Hematopoietic multipotent progenitor cell treated with erythropoietin and hydrocortisone succinate and interleukin-3 and kit ligand, for 6 days (in vitro differentiated cells): ENCODE measurements around the gene SNRK.

ENCODE experiments used
- DNase-seq: peaks from one replicate; pipeline ENCODE4 v3.0.0-alpha.2; 2015

SNRK gene

GRCh38 chr3:43279082-43279481 lies 7.3 kb upstream of the SNRK start:
- no peak for DNase-seq

GRCh38 chr3:43279532-43279931 lies 6.8 kb upstream of the SNRK start:
- DNase-seq = no peak

- DNase-seq = no peak
Measured at GRCh38 chr3:43281020-43281419, 5.3 kb upstream of the SNRK start.

GRCh38 chr3:43284171-43284570 lies 2.2 kb upstream of the SNRK start:
- no peak for DNase-seq

DNA sequence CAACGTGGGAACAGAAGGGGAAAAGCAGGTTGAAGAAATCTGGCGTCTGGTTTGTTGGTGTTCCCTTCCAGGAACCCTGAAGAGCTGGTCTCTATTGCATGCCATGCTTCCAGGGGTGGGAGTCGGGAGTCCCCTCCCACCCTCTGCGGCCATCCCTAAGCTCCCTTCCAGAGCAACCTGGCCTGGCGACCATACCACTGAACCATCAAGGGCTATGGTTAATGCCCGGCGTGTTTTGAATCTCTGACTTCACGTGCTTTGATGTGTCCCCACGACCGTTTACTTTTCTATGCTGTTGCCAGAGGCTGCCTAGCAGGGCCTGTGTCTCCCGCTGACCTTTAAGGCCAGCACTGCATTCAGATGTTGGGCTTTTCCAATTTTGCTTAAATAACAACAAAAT lies 696 bp upstream of the SNRK start:
- DNase-seq = no peak

DNA sequence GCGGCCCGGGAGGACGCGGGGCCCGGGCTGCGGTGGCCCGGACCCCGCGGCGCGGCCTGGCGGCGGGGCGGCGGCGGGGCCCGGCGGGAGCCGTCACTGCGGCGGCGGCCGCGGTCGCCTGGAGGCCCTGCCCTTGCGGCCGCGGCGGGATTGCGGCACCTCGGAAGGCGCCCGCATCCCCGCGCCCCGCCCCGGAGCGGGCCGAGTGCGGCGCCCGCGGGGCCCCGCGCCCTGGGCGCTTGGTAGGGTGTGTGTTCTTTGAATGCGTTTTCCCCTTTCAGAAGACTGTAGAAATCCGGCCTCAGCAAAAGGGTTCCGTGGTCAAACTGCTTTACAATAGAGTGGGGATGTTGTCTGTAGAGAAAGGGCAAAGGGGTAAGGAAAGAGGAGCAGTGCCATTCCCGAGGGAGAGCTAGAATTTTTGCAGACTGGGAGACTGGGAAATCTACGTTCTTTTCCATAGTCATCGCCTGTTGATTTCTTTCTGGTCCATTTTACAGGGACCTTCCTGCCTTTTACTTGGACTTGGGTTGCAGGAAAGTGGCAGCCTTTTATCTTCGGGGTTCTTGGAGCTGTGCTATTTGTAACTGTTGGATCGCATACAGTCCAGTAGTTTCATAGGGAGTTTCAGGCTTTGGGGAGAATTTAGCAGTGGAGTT lies 630 bp downstream of the SNRK start:
- DNase-seq = peak; percentile 45

DNA sequence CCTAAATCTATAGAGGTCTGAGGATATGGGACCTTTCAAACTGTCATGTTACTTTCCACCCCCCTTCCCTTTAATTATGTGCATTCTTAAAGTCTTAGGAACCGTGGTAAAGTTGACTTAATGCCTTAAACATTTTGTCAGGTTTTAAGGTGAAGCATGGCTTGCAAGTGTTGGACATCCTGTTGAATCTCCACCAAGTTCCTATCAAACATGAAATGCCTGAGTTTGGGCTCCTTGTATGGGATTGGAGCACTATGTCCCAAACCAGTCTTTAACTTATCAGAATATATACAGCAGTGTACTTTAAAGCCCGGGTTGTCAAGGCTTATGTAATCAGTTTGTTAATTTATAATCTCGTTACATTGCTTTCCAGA lies 1.1 kb downstream of the SNRK start:
- peak; percentile 29 for DNase-seq

DNA sequence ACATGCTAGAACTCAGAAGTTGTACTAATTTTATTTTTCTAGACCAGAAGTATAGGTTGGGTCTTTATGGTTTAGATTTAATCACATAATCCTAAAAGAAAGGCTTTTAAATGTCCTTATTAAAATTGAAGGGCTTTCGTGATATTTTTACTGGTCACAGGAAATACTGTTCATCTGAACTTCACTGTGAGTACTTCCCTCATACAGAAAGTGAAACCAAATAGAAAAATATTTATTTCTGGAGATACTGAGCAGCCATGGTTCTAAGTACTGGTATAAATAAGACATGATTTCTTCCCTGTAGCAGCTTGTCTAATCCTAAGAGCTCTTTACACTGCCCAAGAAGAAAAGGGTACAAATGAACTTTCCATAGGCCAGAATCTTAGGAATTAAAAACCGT lies 2.0 kb downstream of the SNRK start:
- DNase-seq = peak; percentile 62

GRCh38 chr3:43288850-43289249 lies 2.5 kb downstream of the SNRK start:
- no peak for DNase-seq

GRCh38 chr3:43289401-43289800 lies 3.1 kb downstream of the SNRK start:
- no peak for DNase-seq

- peak; percentile 51 for DNase-seq
Measured at GRCh38 chr3:43289841-43290470, 3.6 kb downstream of the SNRK start.

- DNase-seq = no peak
Measured at GRCh38 chr3:43290956-43291355, 4.6 kb downstream of the SNRK start.

- DNase-seq = no peak
Measured at GRCh38 chr3:43291546-43291945, 5.2 kb downstream of the SNRK start.

GRCh38 chr3:43294975-43295374 lies 8.6 kb downstream of the SNRK start:
- DNase-seq = no peak

DNA sequence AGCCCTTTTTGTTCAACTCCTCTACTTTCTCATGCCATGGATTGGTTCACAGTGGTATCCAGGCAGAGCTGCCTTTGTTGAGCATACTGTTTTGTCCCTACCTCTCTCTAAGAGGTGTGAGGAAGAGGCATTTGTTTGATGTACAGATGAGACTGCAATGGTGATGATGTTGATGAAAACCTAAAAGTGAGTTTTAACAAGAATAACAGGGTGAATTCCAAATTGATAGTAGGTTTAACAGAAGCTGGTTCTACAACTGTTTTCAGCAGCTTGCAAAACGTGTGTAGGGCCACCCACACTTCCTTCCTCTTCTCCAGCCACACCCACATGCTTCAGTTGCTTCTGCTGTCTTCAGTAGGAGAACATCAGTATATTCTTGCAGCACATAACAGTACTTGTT lies 10.2 kb downstream of the SNRK start:
- peak; percentile 84 for DNase-seq

GRCh38 chr3:43298292-43298691 lies 12.0 kb downstream of the SNRK start:
- no peak for DNase-seq

DNA sequence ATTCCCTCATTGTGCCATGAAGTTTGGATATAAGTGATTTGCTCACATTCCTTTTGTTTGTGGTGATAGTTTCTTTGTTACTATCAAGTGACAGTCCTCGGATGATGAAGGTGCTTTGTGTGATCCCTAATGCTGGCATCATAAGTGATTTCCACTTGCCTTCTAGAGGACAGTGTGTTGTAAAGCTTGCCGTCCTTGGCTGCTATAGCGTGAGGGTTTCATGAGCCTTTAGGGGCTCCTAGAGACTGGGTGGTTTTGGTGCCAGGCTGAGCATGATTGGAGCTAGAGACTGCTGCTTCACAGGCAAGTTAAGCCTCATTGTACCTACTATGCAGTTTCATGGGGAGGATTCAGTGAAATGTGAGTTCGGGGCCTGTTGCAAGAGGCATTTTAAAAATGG lies 12.4 kb downstream of the SNRK start:
- no peak for DNase-seq

DNA sequence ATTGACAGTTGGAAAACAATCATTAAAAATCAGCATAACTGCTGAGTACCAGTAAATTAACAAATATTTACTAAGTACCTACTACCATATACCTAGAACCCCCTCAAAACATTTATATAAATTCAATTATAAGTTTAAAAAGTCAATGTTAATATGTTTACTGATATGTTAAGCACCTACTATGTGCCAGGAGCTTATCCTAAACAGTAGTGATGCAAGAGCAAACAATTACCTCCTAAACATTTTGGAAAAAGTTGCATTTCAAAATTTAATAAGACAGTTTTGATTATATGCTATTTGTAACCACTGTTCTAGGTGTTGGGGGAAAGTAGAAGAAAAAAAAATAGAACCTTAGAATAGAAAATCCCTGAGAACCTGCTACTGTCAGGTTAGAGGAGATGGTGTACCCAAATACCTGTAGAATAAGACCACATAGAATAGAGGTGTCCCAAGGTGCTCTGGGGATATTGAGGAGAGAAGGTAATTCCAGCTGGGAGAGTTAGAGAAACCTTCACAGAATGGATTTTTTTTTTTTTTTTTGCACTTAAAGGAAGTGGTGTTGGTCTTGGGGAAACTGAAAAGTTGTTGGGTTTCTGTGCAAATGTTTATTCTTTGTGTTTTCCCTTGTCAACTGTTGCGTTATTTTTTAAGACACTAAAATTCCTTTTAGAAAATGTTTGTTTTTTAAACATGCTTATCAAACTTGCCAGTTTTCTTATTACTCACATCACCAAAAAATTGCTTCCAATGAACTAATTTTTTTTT lies 16.0 kb downstream of the SNRK start:
- no peak for DNase-seq

DNA sequence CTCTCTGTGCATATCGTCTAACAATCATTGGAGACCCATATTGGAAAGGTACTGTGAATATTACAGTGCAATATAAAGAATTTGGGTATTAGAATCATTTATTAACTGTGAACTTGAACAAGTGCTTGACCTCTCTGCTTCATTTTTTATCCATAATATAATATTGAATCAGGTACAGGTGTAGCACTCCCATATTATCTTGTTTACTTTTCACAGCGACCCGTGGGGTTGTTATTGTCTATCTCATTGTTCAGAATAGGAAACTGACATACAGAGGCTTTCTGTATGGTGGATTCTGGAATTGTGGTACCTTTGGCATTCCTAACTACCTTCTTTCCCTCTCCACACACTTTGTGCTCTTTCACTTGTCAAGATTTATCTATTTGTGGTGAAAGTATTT lies 17.8 kb downstream of the SNRK start:
- DNase-seq = no peak

GRCh38 chr3:43307226-43307625 lies 20.9 kb downstream of the SNRK start:
- no peak for DNase-seq

- no peak for DNase-seq
Measured at GRCh38 chr3:43307649-43308048, 21.3 kb downstream of the SNRK start.

DNA sequence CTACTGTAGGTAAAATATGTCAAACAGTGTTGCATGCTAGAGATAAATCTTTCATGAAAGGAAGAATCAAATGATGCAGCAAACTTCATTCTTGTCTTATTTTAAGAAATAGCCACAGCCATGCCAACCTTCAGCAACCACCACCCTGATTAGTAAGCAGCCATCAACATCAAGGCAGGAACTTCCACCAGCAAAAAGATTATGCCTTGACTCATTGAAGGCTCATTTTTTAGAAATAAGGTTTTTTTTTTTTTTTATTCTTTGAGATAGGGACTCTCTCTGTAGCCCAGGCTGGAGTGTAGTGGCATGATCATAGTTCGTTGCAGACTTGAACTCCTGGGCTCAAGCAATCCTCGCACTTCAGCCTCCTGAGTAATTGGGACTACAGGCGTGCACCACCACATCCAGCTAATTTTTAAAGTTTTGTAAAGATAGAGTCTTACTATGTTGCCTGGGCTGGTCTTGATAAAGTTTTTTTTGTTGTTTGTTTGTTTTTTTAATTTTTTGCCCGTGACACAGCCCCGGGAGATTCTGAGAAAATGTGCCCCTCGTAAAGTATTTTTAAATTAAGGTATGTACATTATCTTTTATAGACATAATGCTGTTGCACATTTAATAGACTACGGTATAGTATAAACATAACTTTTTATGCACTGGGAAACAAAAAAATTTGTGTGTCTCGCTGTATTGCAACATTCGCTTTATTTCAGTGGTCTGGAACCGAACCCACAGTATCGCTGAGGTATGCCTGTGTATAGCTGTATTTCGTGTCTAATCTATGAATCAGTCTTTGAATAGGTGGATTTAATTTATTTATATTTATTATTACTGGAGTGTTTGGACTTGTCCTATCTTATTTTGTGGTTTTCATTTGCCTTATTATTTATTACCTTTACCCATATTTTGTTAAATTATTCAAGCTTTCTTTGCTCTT lies 23.3 kb downstream of the SNRK start:
- DNase-seq = no peak

- DNase-seq = no peak
Measured at GRCh38 chr3:43316783-43317460, 30.6 kb downstream of the SNRK start.
